Measurements from ENCODE around the gene ODC1. TPM values are rescaled to one million over a fixed set of nuclear protein-coding genes. Genes with fewer than 3 reads are reported as not detected.

The ODC1 gene
- polyA plus RNA-seq: 108 TPM
- long read RNA-seq, donor 1, transcript ODC1-201 (12 exons, 2,653 nt): major isoform, 27 of 50 reads
- long read RNA-seq, donor 1, partial matches to known transcripts: 23 of 50 reads
- long read RNA-seq, donor 1, other reads (novel, unspliced or antisense): 0 of 50 reads
- long read RNA-seq, donor 2, transcript ODC1-201 (12 exons, 2,653 nt): major isoform, 45 of 115 reads
- long read RNA-seq, donor 2, partial matches to known transcripts: 70 of 115 reads
- long read RNA-seq, donor 2, other reads (novel, unspliced or antisense): 0 of 115 reads
- long read RNA-seq, donor 3: 0 reads
- long read RNA-seq, donor 4, partial matches to known transcripts: 0 of 4 reads
- long read RNA-seq, donor 4, other reads (novel, unspliced or antisense): 0 of 4 reads
- long read RNA-seq, donor 5, transcript ODC1-201 (12 exons, 2,653 nt): major isoform, 20 of 45 reads
- long read RNA-seq, donor 5, partial matches to known transcripts: 25 of 45 reads
- long read RNA-seq, donor 5, other reads (novel, unspliced or antisense): 0 of 45 reads
- long read RNA-seq, donor 6, transcript ODC1-201 (12 exons, 2,653 nt): major isoform, 40 of 59 reads
- long read RNA-seq, donor 6, partial matches to known transcripts: 19 of 59 reads
- long read RNA-seq, donor 6, other reads (novel, unspliced or antisense): 0 of 59 reads
- long read RNA-seq, donor 7, transcript ODC1-201 (12 exons, 2,653 nt): major isoform, 17 of 17 reads
- long read RNA-seq, donor 7, partial matches to known transcripts: 0 of 17 reads
- long read RNA-seq, donor 7, other reads (novel, unspliced or antisense): 0 of 17 reads
- long read RNA-seq, donor 8, transcript ODC1-201 (12 exons, 2,653 nt): major isoform, 42 of 76 reads
- long read RNA-seq, donor 8, partial matches to known transcripts: 34 of 76 reads
- long read RNA-seq, donor 8, other reads (novel, unspliced or antisense): 0 of 76 reads
- long read RNA-seq, donor 9, transcript ODC1-201 (12 exons, 2,653 nt): major isoform, 47 of 66 reads
- long read RNA-seq, donor 9, partial matches to known transcripts: 19 of 66 reads
- long read RNA-seq, donor 9, other reads (novel, unspliced or antisense): 0 of 66 reads
- long read RNA-seq, donor 10, transcript ODC1-201 (12 exons, 2,653 nt): major isoform, 50 of 56 reads
- long read RNA-seq, donor 10, partial matches to known transcripts: 6 of 56 reads
- long read RNA-seq, donor 10, other reads (novel, unspliced or antisense): 0 of 56 reads
- long read RNA-seq, donor 11, transcript ODC1-201 (12 exons, 2,653 nt): major isoform, 32 of 43 reads
- long read RNA-seq, donor 11, partial matches to known transcripts: 11 of 43 reads
- long read RNA-seq, donor 11, other reads (novel, unspliced or antisense): 0 of 43 reads

DNA sequence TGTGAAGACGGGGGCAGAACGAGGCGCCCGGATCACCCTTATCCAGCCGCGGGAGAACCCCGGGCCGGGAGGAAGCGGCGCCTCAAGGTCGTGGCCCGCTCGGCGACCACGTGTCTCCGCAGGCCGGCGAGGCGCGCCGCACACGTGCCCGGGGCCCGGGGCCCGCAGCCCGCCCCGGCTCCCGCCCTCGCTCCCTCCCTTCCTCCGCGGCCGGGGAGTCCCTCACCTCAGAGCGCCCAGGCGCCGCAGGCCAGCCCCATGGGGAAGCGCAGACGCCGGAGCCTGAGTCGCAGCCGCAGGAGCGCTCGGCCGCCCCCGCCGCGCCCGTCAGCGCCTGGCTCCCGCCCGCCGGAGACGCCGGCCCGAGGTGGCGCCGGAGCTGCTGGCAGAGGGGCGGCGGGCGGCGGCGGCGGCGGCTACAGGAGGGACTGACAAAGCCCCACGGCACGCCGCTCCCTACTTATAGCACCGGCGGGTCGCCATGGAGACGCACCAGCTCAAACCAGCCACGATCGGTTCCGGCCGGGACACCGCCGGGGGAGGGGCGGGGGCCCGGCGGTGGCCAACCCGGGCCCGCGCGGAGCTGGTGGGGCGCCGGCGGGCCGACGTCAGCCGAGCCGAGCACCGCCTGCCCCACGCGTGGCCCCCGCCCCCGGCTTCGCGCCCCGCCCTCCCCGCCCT is at the start of gene ODC1:
Gene ODC1 (minus strand): TSS at position 433 of the 681 bp plus-strand sequence. CDS start 3,295 bp downstream, outside the sequence.
- H3K4me1 ChIP-seq (ENCODE audit: control insufficient read depth, insufficient read depth, low read length): peaks cover 19% of the 10 kb centered on the region
- H3K36me3 ChIP-seq (ENCODE audit: control insufficient read depth, insufficient read depth, low read length): peaks cover 22% of the 10 kb centered on the region
- H3K4me3 ChIP-seq (ENCODE audit: low read length): peak within 1 kb of the TSS; percentile 70
- H3K9me3 ChIP-seq (ENCODE audit: control insufficient read depth, low read depth, low read length): no peaks in the 10 kb centered on the region
- no CpG with 5 or more reads among the region's 99 CpGs for WGBS (ENCODE audit: insufficient coverage, low lambda C conversion rate)
- H3K27ac ChIP-seq (ENCODE audit: low read length): peak within 1 kb of the TSS; percentile 99
- no peaks in the 10 kb centered on the region for H3K27me3 ChIP-seq (ENCODE audit: control insufficient read depth, insufficient read depth, low read length)
- peak in 1 of 2 donors; percentile 90 for DNase-seq

DNA sequence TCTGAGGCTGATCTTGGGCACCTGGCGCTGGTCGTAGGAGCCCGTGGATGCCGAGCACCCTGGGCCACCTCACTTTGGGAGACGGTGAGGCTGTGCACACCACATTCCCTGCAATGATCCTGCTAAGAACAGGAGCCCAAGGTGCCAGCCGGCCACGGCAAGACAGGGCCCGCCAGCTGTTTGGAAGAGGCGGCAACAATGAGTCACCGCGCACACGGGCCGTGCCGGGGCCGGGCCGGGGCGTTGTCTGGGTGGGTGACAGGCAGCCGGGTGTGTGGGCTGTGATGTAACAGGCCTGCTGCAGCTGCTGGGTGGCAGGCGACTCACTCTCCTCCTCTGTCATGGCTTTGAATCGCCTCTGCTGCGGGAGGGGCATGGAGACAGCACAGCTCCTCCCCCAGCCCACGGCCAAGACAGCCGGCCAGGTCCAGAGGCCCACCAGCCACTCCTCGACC is 49.7 kb upstream of the ODC1 start:
- no peaks in the 10 kb centered on the region for H3K36me3 ChIP-seq (ENCODE audit: control insufficient read depth, insufficient read depth, low read length)
- H3K9me3 ChIP-seq (ENCODE audit: control insufficient read depth, low read depth, low read length): no peaks in the 10 kb centered on the region
- WGBS (ENCODE audit: insufficient coverage, low lambda C conversion rate): no CpG with 5 or more reads among the region's 24 CpGs
- H3K4me3 ChIP-seq (ENCODE audit: low read length): no peak overlapping the region
- peaks cover 8% of the 10 kb centered on the region for H3K4me1 ChIP-seq (ENCODE audit: control insufficient read depth, insufficient read depth, low read length)
- H3K27ac ChIP-seq (ENCODE audit: low read length): no peak overlapping the region
- H3K27me3 ChIP-seq (ENCODE audit: control insufficient read depth, insufficient read depth, low read length): no peaks in the 10 kb centered on the region
- peak; percentile 80 to 86 for DNase-seq

DNA sequence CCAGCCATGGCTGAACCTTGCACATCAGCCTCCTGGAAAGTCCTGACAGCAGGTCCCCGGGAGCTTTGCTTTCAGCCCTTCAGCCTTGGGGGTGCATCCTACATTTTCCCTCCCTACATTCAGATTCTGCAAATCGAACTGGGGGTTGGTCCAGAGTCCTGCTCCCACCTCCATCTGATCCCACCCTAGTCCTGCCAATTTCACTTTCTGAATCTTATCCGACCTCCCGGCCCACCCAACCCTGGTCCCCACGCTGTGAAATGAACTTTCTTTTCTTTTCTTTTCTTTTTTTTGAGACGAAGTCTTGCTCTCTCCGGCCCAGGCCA is 47.8 kb upstream of the ODC1 start:
- Histone ChIP-seq H3K9me3 (ENCODE audit: control insufficient read depth, low read depth, low read length) (no peaks in the 10 kb centered on the region), H3K27me3 (ENCODE audit: control insufficient read depth, insufficient read depth, low read length) (no peaks in the 10 kb centered on the region), H3K36me3 (ENCODE audit: control insufficient read depth, insufficient read depth, low read length) (no peaks in the 10 kb centered on the region), H3K4me3 (ENCODE audit: low read length) (no peak overlapping the region), H3K4me1 (ENCODE audit: control insufficient read depth, insufficient read depth, low read length) (peaks cover 11% of the 10 kb centered on the region), H3K27ac (ENCODE audit: low read length) (no peak overlapping the region)
- no peak for DNase-seq
- WGBS (ENCODE audit: insufficient coverage, low lambda C conversion rate): 88% methylated on average over 4 of the region's 7 CpGs

DNA sequence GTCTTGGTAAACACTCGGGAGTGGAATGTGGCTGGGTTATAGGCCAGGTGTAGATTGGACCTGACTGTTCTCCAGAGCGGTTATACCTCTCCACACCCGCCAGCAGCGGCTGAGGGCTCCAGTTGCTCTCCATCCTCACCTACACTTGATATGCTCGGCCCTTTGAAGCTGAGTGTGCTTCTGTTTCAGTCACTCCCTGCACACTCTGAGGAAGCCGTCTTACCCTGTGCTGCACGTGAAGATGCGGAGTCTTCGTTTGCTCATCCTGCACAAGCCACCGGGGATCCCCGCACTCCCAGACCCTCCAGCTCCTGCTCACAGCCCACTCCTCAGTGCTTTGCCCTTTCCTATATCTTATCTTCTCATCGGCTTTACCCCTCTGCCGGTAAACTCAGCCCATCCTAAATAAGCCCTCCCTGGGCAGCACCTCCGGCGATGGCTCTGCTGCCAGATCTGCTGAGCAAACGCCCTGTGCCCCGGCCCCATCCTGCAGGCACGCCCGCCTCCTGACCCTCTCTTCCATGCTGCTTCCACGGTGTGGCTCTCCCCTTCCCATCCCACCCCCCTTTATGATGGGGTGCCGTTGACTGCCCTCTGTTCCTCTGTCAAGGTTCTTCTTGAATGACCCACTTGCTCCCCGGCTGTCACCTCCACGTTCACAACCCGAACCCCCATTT is 47.3 kb upstream of the ODC1 start:
- Histone ChIP-seq H3K27ac (ENCODE audit: low read length) (no peak overlapping the region), H3K4me3 (ENCODE audit: low read length) (no peak overlapping the region), H3K27me3 (ENCODE audit: control insufficient read depth, insufficient read depth, low read length) (no peaks in the 10 kb centered on the region), H3K9me3 (ENCODE audit: control insufficient read depth, low read depth, low read length) (no peaks in the 10 kb centered on the region), H3K36me3 (ENCODE audit: control insufficient read depth, insufficient read depth, low read length) (no peaks in the 10 kb centered on the region), H3K4me1 (ENCODE audit: control insufficient read depth, insufficient read depth, low read length) (peaks cover 14% of the 10 kb centered on the region)
- WGBS (ENCODE audit: insufficient coverage, low lambda C conversion rate): 70% methylated on average over 2 of the region's 24 CpGs
- peak in 1 of 2 donors; percentile 18 for DNase-seq

DNA sequence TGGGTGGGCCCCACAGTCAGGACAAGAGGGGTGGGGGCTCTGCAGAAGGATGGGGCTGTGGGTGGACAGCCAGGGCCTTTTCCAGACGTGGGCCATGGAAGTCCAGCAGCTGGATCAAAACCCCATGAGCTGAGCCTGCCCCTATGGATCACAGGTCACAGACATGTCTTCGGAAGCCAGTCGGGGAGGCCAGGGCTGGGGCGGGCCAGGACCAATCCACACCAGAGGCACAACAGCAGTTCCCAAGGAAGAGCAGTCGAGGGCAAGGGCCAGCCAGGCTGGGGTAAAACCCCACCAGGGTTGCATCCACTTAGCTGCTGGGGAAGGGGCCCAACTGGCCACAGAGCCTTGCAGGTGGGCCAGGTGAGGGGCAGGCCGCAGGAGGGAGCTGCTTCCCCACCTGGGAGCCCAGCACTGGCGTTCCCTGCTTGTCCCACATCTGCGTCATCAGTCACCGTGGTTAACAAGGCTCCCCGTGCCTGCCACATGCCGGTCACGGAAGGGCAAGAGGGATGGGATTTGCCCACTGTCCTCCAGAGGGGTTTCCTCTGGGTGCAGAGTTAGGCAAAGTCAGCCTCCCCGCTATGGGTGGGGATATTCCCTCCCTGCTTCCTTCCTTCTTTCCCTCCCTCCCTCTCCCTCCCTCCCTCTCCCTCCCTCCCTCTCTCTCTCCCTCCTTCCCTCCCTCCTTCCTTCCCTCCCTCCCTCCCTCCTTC is 46.4 kb upstream of the ODC1 start:
- Histone ChIP-seq H3K9me3 (ENCODE audit: control insufficient read depth, low read depth, low read length) (no peaks in the 10 kb centered on the region), H3K27ac (ENCODE audit: low read length) (no peak overlapping the region), H3K4me1 (ENCODE audit: control insufficient read depth, insufficient read depth, low read length) (peaks cover 19% of the 10 kb centered on the region), H3K4me3 (ENCODE audit: low read length) (no peak overlapping the region), H3K27me3 (ENCODE audit: control insufficient read depth, insufficient read depth, low read length) (no peaks in the 10 kb centered on the region), H3K36me3 (ENCODE audit: control insufficient read depth, insufficient read depth, low read length) (no peaks in the 10 kb centered on the region)
- DNase-seq: no peak
- no CpG with 5 or more reads among the region's 13 CpGs for WGBS (ENCODE audit: insufficient coverage, low lambda C conversion rate)

DNA sequence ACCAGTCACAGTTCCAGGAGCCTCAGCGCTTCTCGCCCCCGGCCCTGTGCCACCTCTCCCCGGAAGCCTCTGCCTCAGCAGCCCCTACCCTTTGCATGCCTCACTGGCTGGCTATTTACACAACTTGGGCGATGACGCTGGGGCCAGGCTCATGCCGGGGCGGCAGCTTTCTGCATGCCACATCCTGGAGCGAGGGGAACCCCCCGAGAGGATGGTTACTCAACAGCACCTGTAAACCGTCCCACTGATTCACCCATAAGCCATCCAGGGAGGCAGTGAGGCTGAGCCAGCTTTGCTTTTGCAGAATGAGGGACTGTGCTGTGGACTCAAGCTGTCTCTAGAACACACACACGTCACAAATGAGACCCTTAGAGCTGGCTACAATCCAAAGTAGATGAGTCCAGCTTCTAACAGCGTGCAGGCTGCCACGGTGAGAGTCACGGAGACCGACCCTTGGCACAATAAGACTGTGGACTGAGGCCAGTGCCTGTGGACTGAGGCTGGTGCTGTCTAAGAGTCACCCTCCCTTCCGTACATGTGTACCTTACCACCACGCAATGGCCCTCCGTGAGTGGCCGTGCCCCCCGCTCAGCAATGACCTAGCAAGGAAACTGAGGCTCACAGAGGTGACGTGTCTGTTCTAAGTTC is 45.6 kb upstream of the ODC1 start:
- no peaks in the 10 kb centered on the region for H3K36me3 ChIP-seq (ENCODE audit: control insufficient read depth, insufficient read depth, low read length)
- peak; percentile 33 to 45 for DNase-seq
- H3K4me3 ChIP-seq (ENCODE audit: low read length): no peak overlapping the region
- peaks cover 19% of the 10 kb centered on the region for H3K4me1 ChIP-seq (ENCODE audit: control insufficient read depth, insufficient read depth, low read length)
- H3K27ac ChIP-seq (ENCODE audit: low read length): no peak overlapping the region
- no CpG with 5 or more reads among the region's 22 CpGs for WGBS (ENCODE audit: insufficient coverage, low lambda C conversion rate)
- H3K27me3 ChIP-seq (ENCODE audit: control insufficient read depth, insufficient read depth, low read length): no peaks in the 10 kb centered on the region
- H3K9me3 ChIP-seq (ENCODE audit: control insufficient read depth, low read depth, low read length): no peaks in the 10 kb centered on the region

DNA sequence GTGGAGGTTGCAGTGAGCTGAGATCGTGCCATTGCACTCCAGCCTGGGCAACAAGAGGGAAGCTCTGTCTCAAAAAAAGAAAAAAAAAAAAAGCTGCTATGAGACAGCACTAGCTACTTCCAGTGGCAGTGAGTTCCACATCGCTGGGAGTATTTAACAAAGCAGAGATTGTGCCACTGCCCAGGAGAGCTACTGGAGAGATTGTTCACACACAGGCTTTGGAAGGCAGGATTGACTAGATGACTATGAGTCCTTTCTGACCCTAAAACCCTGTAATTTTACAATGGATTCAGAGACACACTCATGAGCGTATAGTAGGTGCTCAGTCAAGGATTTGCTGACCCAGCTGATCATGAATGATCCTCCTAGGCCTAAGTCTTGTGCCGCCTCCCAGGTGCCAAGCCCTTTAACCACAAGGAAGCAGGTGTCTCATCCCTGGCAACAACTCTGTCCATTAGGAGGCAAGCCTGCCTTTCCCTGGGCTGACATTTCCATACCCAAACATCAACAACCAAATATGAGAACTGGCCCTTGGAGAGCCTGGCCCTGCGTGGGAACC is 45.0 kb upstream of the ODC1 start:
- no peak overlapping the region for H3K27ac ChIP-seq (ENCODE audit: low read length)
- H3K36me3 ChIP-seq (ENCODE audit: control insufficient read depth, insufficient read depth, low read length): no peaks in the 10 kb centered on the region
- H3K9me3 ChIP-seq (ENCODE audit: control insufficient read depth, low read depth, low read length): no peaks in the 10 kb centered on the region
- no peak for DNase-seq
- WGBS (ENCODE audit: insufficient coverage, low lambda C conversion rate): no CpG with 5 or more reads among the region's 5 CpGs
- peaks cover 17% of the 10 kb centered on the region for H3K4me1 ChIP-seq (ENCODE audit: control insufficient read depth, insufficient read depth, low read length)
- H3K4me3 ChIP-seq (ENCODE audit: low read length): no peak overlapping the region
- H3K27me3 ChIP-seq (ENCODE audit: control insufficient read depth, insufficient read depth, low read length): no peaks in the 10 kb centered on the region

DNA sequence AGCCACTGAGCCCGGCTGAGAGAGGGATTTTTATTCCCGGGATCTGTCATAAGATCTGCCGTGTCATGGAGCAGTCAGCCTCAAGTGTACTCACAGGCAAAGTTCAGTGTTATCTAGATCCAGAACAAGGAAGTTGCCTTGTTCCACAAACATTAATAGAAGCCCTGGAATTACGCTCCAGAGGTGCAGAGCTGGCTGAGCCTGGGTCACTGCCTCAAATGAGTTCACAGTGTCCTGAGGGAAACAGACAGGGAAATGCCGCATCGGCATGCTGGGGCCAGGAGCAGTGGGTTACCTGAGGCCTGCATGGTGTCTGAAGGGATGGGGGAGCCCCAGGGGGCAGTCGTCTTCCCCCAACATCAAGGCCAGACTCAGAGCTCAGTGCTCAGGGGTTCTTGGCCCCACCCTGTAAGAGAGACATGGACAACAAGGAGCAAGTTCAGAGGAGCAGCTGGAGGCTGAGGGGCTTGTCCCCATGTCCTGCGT is 42.7 kb upstream of the ODC1 start:
- Histone ChIP-seq H3K9me3 (ENCODE audit: control insufficient read depth, low read depth, low read length) (no peaks in the 10 kb centered on the region), H3K27ac (ENCODE audit: low read length) (peak overlapping the region; percentile 78), H3K4me1 (ENCODE audit: control insufficient read depth, insufficient read depth, low read length) (peaks cover 21% of the 10 kb centered on the region), H3K4me3 (ENCODE audit: low read length) (no peak overlapping the region), H3K36me3 (ENCODE audit: control insufficient read depth, insufficient read depth, low read length) (no peaks in the 10 kb centered on the region), H3K27me3 (ENCODE audit: control insufficient read depth, insufficient read depth, low read length) (no peaks in the 10 kb centered on the region)
- WGBS (ENCODE audit: insufficient coverage, low lambda C conversion rate): no CpG with 5 or more reads among the region's 8 CpGs
- DNase-seq: peak; percentile 87 to 94
